Endothelial cell (in vitro differentiated cells): Measurements from ENCODE around the gene IZUMO1. TPM values are rescaled to one million over a fixed set of nuclear protein-coding genes. Genes with fewer than 3 reads are reported as not detected.

ENCODE experiments used
- DNase-seq: peaks from one replicate; pipeline ENCODE4 v3.0.0; 2021; ENCODE audit warnings: low spot score
- H3K27ac Mint-ChIP-seq: one replicate; pipeline ENCODE4 v1.8.0; 2021; ENCODE audit warnings: mixed read lengths, inconsistent platforms; ENCODE audit not compliant: unreplicated experiment
- H3K27me3 Mint-ChIP-seq: one replicate; pipeline ENCODE4 v1.8.0; 2021; ENCODE audit warnings: mild to moderate bottlenecking, moderate library complexity, mixed read lengths, inconsistent platforms; ENCODE audit not compliant: unreplicated experiment
- H3K36me3 Mint-ChIP-seq: one replicate; pipeline ENCODE4 v1.8.0; 2021; ENCODE audit warnings: mild to moderate bottlenecking, low read depth, mixed read lengths, inconsistent platforms; ENCODE audit not compliant: unreplicated experiment
- H3K4me1 Mint-ChIP-seq: one replicate; pipeline ENCODE4 v1.8.0; 2021; ENCODE audit warnings: mild to moderate bottlenecking, mixed read lengths, inconsistent platforms; ENCODE audit not compliant: unreplicated experiment
- H3K4me3 Mint-ChIP-seq: one replicate; pipeline ENCODE4 v1.8.0; 2021; ENCODE audit warnings: mild to moderate bottlenecking, mixed read lengths, inconsistent platforms; ENCODE audit not compliant: unreplicated experiment
- H3K9me3 Mint-ChIP-seq: one replicate; pipeline ENCODE4 v1.8.0; 2021; ENCODE audit warnings: mixed read lengths, inconsistent platforms; ENCODE audit not compliant: unreplicated experiment
- CTCF ChIP-seq: fragments of 200-600 bp; sonication (generic); IDR thresholded peaks from one replicate; pipeline ENCODE4 v1.5.0; 2021; ENCODE audit warnings: antibody characterized with exemption; ENCODE audit not compliant: unreplicated experiment
- total RNA-seq: library from RNA; stranded (reverse); fragmentation: NEBNext Ultra II Directional; extraction: Animal tissue kit (Norgen Biotek cat#: 25700); gene quantifications from one replicate; pipeline ENCODE4 v1.2.1, GENCODE V29; 2021; ENCODE audit not compliant: unreplicated experiment

IZUMO1 gene
- total RNA-seq, 1 donor from 2014 or later, result 3.3 TPM

- H3K4me1 Mint-ChIP-seq, result peaks cover 8% of the 10 kb centered on the region
- H3K9me3 Mint-ChIP-seq, result no peaks in the 10 kb centered on the region
- peak overlapping the region; percentile 65 for H3K4me3 Mint-ChIP-seq
- peak overlapping the region; percentile 83 for H3K27ac Mint-ChIP-seq
- DNase-seq, result no peak
- H3K36me3 Mint-ChIP-seq, result no peaks in the 10 kb centered on the region
- no peak for TF ChIP-seq CTCF
- H3K27me3 Mint-ChIP-seq, result peaks cover 18% of the 10 kb centered on the region
Observed at GRCh38 chr19:48760504-48761205, 13.9 kb upstream of the IZUMO1 start.

GRCh38 chr19:48757741-48758144 lies 11.0 kb upstream of the IZUMO1 start:
- H3K27me3 Mint-ChIP-seq, result peaks cover 15% of the 10 kb centered on the region
- DNase-seq, result no peak
- H3K27ac Mint-ChIP-seq, result no peak overlapping the region
- peaks cover 15% of the 10 kb centered on the region for H3K4me1 Mint-ChIP-seq
- no peaks in the 10 kb centered on the region for H3K9me3 Mint-ChIP-seq
- H3K36me3 Mint-ChIP-seq, result no peaks in the 10 kb centered on the region
- H3K4me3 Mint-ChIP-seq, result no peak overlapping the region
- no peak for TF ChIP-seq CTCF

- no peak for DNase-seq
- TF ChIP-seq CTCF, result no peak
- no peaks in the 10 kb centered on the region for H3K36me3 Mint-ChIP-seq
- no peak overlapping the region for H3K27ac Mint-ChIP-seq
- H3K4me3 Mint-ChIP-seq, result no peak overlapping the region
- peaks cover 16% of the 10 kb centered on the region for H3K4me1 Mint-ChIP-seq
- no peaks in the 10 kb centered on the region for H3K9me3 Mint-ChIP-seq
- H3K27me3 Mint-ChIP-seq, result peaks cover 13% of the 10 kb centered on the region
Observed at GRCh38 chr19:48757089-48757675, 10.5 kb upstream of the IZUMO1 start.

GRCh38 chr19:48756686-48757085 lies 10.0 kb upstream of the IZUMO1 start:
- H3K4me3 Mint-ChIP-seq, result no peak overlapping the region
- peaks cover 13% of the 10 kb centered on the region for H3K27me3 Mint-ChIP-seq
- H3K36me3 Mint-ChIP-seq, result no peaks in the 10 kb centered on the region
- no peak for DNase-seq
- H3K4me1 Mint-ChIP-seq, result peaks cover 18% of the 10 kb centered on the region
- no peaks in the 10 kb centered on the region for H3K9me3 Mint-ChIP-seq
- H3K27ac Mint-ChIP-seq, result no peak overlapping the region
- no peak for TF ChIP-seq CTCF

- Mint-ChIP-seq H3K27ac (no peak overlapping the region), H3K4me1 (peaks cover 20% of the 10 kb centered on the region), H3K27me3 (peaks cover 16% of the 10 kb centered on the region), H3K4me3 (no peak overlapping the region), H3K9me3 (no peaks in the 10 kb centered on the region), H3K36me3 (peaks cover 2% of the 10 kb centered on the region)
- no peak for DNase-seq
- TF ChIP-seq CTCF, result no peak
Observed at GRCh38 chr19:48756212-48756611, 9.5 kb upstream of the IZUMO1 start.
